ENCODE measurements around the gene ARHGAP24.
"Not testable (repeated sequence)": the region's sequence is repeated elsewhere in the genome, so short reads cannot be mapped to it uniquely, and the experiment has no call there.

ARHGAP24 gene

GRCh38 chr4:85639946-85640345 lies 165.0 kb downstream of the ARHGAP24 start:
- H3K9ac ChIP-seq (ENCODE audit: low read depth in 1 of 2, low read length in 2 of 2): no peak overlapping the region
- H3K27me3 ChIP-seq (ENCODE audit: control insufficient read depth in 1 of 2, insufficient read depth in 2 of 2, low read length in 2 of 2): no peaks in the 10 kb centered on the region
- H3K4me3 ChIP-seq (ENCODE audit: low read depth in 1 of 2, low read length in 2 of 2): no peak overlapping the region
- no peaks in the 10 kb centered on the region for H3K36me3 ChIP-seq (ENCODE audit: control insufficient read depth in 1 of 2, insufficient read depth in 2 of 2, low read length in 2 of 2)
- H3K4me1 ChIP-seq (ENCODE audit: control insufficient read depth in 1 of 2, insufficient read depth in 2 of 2, low read length in 2 of 2): no peaks in the 10 kb centered on the region
- H3K27ac ChIP-seq (ENCODE audit: low read depth, low read length): no peak overlapping the region
- H3K9me3 ChIP-seq (ENCODE audit: control insufficient read depth in 1 of 2, low read length in 2 of 2): no peaks in the 10 kb centered on the region

GRCh38 chr4:85642356-85643100 lies 167.6 kb downstream of the ARHGAP24 start:
- Histone ChIP-seq H3K4me1 (ENCODE audit: control insufficient read depth in 1 of 2, insufficient read depth in 2 of 2, low read length in 2 of 2) (no peaks in the 10 kb centered on the region), H3K9me3 (ENCODE audit: control insufficient read depth in 1 of 2, low read length in 2 of 2) (no peaks in the 10 kb centered on the region), H3K9ac (ENCODE audit: low read depth in 1 of 2, low read length in 2 of 2) (no peak overlapping the region), H3K4me3 (ENCODE audit: low read depth in 1 of 2, low read length in 2 of 2) (no peak overlapping the region), H3K27me3 (ENCODE audit: control insufficient read depth in 1 of 2, insufficient read depth in 2 of 2, low read length in 2 of 2) (no peaks in the 10 kb centered on the region), H3K36me3 (ENCODE audit: control insufficient read depth in 1 of 2, insufficient read depth in 2 of 2, low read length in 2 of 2) (no peaks in the 10 kb centered on the region), H3K27ac (ENCODE audit: low read depth, low read length) (no peak overlapping the region)

- no peak overlapping the region for H3K27ac ChIP-seq (ENCODE audit: low read depth, low read length)
- H3K36me3 ChIP-seq (ENCODE audit: control insufficient read depth in 1 of 2, insufficient read depth in 2 of 2, low read length in 2 of 2): no peaks in the 10 kb centered on the region
Measured at GRCh38 chr4:85644061-85644460, 169.1 kb downstream of the ARHGAP24 start.

GRCh38 chr4:85650908-85651307 lies 176.0 kb downstream of the ARHGAP24 start:
- Histone ChIP-seq H3K27me3 (ENCODE audit: control insufficient read depth in 1 of 2, insufficient read depth in 2 of 2, low read length in 2 of 2) (no peaks in the 10 kb centered on the region), H3K9ac (ENCODE audit: low read depth in 1 of 2, low read length in 2 of 2) (no peak overlapping the region), H3K27ac (ENCODE audit: low read depth, low read length) (no peak overlapping the region), H3K36me3 (ENCODE audit: control insufficient read depth in 1 of 2, insufficient read depth in 2 of 2, low read length in 2 of 2) (no peaks in the 10 kb centered on the region), H3K4me3 (ENCODE audit: low read depth in 1 of 2, low read length in 2 of 2) (no peak overlapping the region), H3K9me3 (ENCODE audit: control insufficient read depth in 1 of 2, low read length in 2 of 2) (no peaks in the 10 kb centered on the region), H3K4me1 (ENCODE audit: control insufficient read depth in 1 of 2, insufficient read depth in 2 of 2, low read length in 2 of 2) (no peaks in the 10 kb centered on the region)

More at GRCh38 chr4:85644061-85644460, 169.1 kb downstream of the ARHGAP24 start:
- no peaks in the 10 kb centered on the region for H3K9me3 ChIP-seq (ENCODE audit: control insufficient read depth in 1 of 2, low read length in 2 of 2)
- H3K9ac ChIP-seq (ENCODE audit: low read depth in 1 of 2, low read length in 2 of 2): no peak overlapping the region
- H3K4me1 ChIP-seq (ENCODE audit: control insufficient read depth in 1 of 2, insufficient read depth in 2 of 2, low read length in 2 of 2): no peaks in the 10 kb centered on the region
- H3K4me3 ChIP-seq (ENCODE audit: low read depth in 1 of 2, low read length in 2 of 2): no peak overlapping the region
- H3K27me3 ChIP-seq (ENCODE audit: control insufficient read depth in 1 of 2, insufficient read depth in 2 of 2, low read length in 2 of 2): no peaks in the 10 kb centered on the region

- Histone ChIP-seq H3K27ac (ENCODE audit: low read depth, low read length) (no peak overlapping the region), H3K4me1 (ENCODE audit: control insufficient read depth in 1 of 2, insufficient read depth in 2 of 2, low read length in 2 of 2) (no peaks in the 10 kb centered on the region), H3K4me3 (ENCODE audit: low read depth in 1 of 2, low read length in 2 of 2) (no peak overlapping the region), H3K9me3 (ENCODE audit: control insufficient read depth in 1 of 2, low read length in 2 of 2) (no peaks in the 10 kb centered on the region), H3K27me3 (ENCODE audit: control insufficient read depth in 1 of 2, insufficient read depth in 2 of 2, low read length in 2 of 2) (no peaks in the 10 kb centered on the region), H3K9ac (ENCODE audit: low read depth in 1 of 2, low read length in 2 of 2) (no peak overlapping the region), H3K36me3 (ENCODE audit: control insufficient read depth in 1 of 2, insufficient read depth in 2 of 2, low read length in 2 of 2) (no peaks in the 10 kb centered on the region)
Measured at GRCh38 chr4:85656759-85657505, 182.0 kb downstream of the ARHGAP24 start.

- no peaks in the 10 kb centered on the region for H3K36me3 ChIP-seq (ENCODE audit: control insufficient read depth in 1 of 2, insufficient read depth in 2 of 2, low read length in 2 of 2)
- no peak overlapping the region for H3K4me3 ChIP-seq (ENCODE audit: low read depth in 1 of 2, low read length in 2 of 2)
- no peak overlapping the region for H3K9ac ChIP-seq (ENCODE audit: low read depth in 1 of 2, low read length in 2 of 2)
- no peaks in the 10 kb centered on the region for H3K27me3 ChIP-seq (ENCODE audit: control insufficient read depth in 1 of 2, insufficient read depth in 2 of 2, low read length in 2 of 2)
- no peaks in the 10 kb centered on the region for H3K4me1 ChIP-seq (ENCODE audit: control insufficient read depth in 1 of 2, insufficient read depth in 2 of 2, low read length in 2 of 2)
- H3K27ac ChIP-seq (ENCODE audit: low read depth, low read length): no peak overlapping the region
- no peaks in the 10 kb centered on the region for H3K9me3 ChIP-seq (ENCODE audit: control insufficient read depth in 1 of 2, low read length in 2 of 2)
Measured at GRCh38 chr4:85658766-85659439, 184.0 kb downstream of the ARHGAP24 start.

GRCh38 chr4:85659610-85660218 lies 184.8 kb downstream of the ARHGAP24 start:
- Histone ChIP-seq H3K9ac (ENCODE audit: low read depth in 1 of 2, low read length in 2 of 2) (no peak overlapping the region), H3K4me3 (ENCODE audit: low read depth in 1 of 2, low read length in 2 of 2) (no peak overlapping the region), H3K9me3 (ENCODE audit: control insufficient read depth in 1 of 2, low read length in 2 of 2) (no peaks in the 10 kb centered on the region), H3K4me1 (ENCODE audit: control insufficient read depth in 1 of 2, insufficient read depth in 2 of 2, low read length in 2 of 2) (no peaks in the 10 kb centered on the region), H3K36me3 (ENCODE audit: control insufficient read depth in 1 of 2, insufficient read depth in 2 of 2, low read length in 2 of 2) (no peaks in the 10 kb centered on the region), H3K27ac (ENCODE audit: low read depth, low read length) (no peak overlapping the region), H3K27me3 (ENCODE audit: control insufficient read depth in 1 of 2, insufficient read depth in 2 of 2, low read length in 2 of 2) (no peaks in the 10 kb centered on the region)

- not testable (repeated sequence) for H3K27ac ChIP-seq (ENCODE audit: low read depth, low read length); H3K27me3 ChIP-seq (ENCODE audit: control insufficient read depth in 1 of 2, insufficient read depth in 2 of 2, low read length in 2 of 2); H3K9ac ChIP-seq (ENCODE audit: low read depth in 1 of 2, low read length in 2 of 2); H3K36me3 ChIP-seq (ENCODE audit: control insufficient read depth in 1 of 2, insufficient read depth in 2 of 2, low read length in 2 of 2); H3K4me1 ChIP-seq (ENCODE audit: control insufficient read depth in 1 of 2, insufficient read depth in 2 of 2, low read length in 2 of 2); H3K9me3 ChIP-seq (ENCODE audit: control insufficient read depth in 1 of 2, low read length in 2 of 2); H3K4me3 ChIP-seq (ENCODE audit: low read depth in 1 of 2, low read length in 2 of 2)
Measured at GRCh38 chr4:85666625-85667024, 191.7 kb downstream of the ARHGAP24 start.

GRCh38 chr4:85669204-85669603 lies 194.3 kb downstream of the ARHGAP24 start:
- Histone ChIP-seq H3K27me3 (ENCODE audit: control insufficient read depth in 1 of 2, insufficient read depth in 2 of 2, low read length in 2 of 2) (no peaks in the 10 kb centered on the region), H3K4me1 (ENCODE audit: control insufficient read depth in 1 of 2, insufficient read depth in 2 of 2, low read length in 2 of 2) (no peaks in the 10 kb centered on the region), H3K27ac (ENCODE audit: low read depth, low read length) (no peak overlapping the region), H3K9me3 (ENCODE audit: control insufficient read depth in 1 of 2, low read length in 2 of 2) (no peaks in the 10 kb centered on the region), H3K9ac (ENCODE audit: low read depth in 1 of 2, low read length in 2 of 2) (no peak overlapping the region), H3K36me3 (ENCODE audit: control insufficient read depth in 1 of 2, insufficient read depth in 2 of 2, low read length in 2 of 2) (no peaks in the 10 kb centered on the region), H3K4me3 (ENCODE audit: low read depth in 1 of 2, low read length in 2 of 2) (no peak overlapping the region)

Measured in duodenal mucosa (tissue), 2 donors.